ENCODE data around the gene PNPO. TPM values are rescaled to one million over a fixed set of nuclear protein-coding genes. Genes with fewer than 3 reads are reported as not detected.
A peak's percentile ranks its signal among the peaks of the same experiment; 100 is the strongest.

The PNPO gene
- total and polyA plus RNA-seq, 2 of the 13 experiments (the other 11 are each of a cell fraction or from before 2014, with no cell fraction given) = 47.9 to 63.3 TPM

GRCh38 chr17:47970725-47971499 is 29.5 kb downstream of the PNPO start, which contains the start of gene CDK5RAP3 (continued):
- TF ChIP-seq FOXP4 (CRISPR knock-in tag; IDR thresholded peaks at IDR 0.05) (no peak; the same call in 1 of the 2 replicates), CERS6 (CRISPR knock-in tag; IDR thresholded peaks at IDR 0.05) (no peak), MED8 (CRISPR knock-in tag; IDR thresholded peaks at IDR 0.05; ENCODE audit: insufficient replicate concordance) (no peak), ZNF724P (CRISPR knock-in tag; IDR thresholded peaks at IDR 0.05; ENCODE audit: borderline replicate concordance) (peak; percentile 99), NAIF1 (CRISPR knock-in tag; IDR thresholded peaks at IDR 0.05; ENCODE audit: borderline replicate concordance) (peak; percentile 73; the same call in 1 of the 2 replicates), AKAP8 (CRISPR knock-in tag; IDR thresholded peaks at IDR 0.05) (peak; percentile 93), ZNF891 (CRISPR knock-in tag; IDR thresholded peaks at IDR 0.05) (peak; percentile 95), NFATC3 (CRISPR knock-in tag; IDR thresholded peaks at IDR 0.05) (peak; percentile 64; the same call in 1 of the 2 replicates), TMF1 (CRISPR knock-in tag; IDR thresholded peaks at IDR 0.05; ENCODE audit: low read depth) (peak; percentile 99), SNAPC5 (CRISPR knock-in tag; IDR thresholded peaks at IDR 0.05; ENCODE audit: borderline replicate concordance) (peak; percentile 89), HOXA3 (CRISPR knock-in tag; IDR thresholded peaks at IDR 0.05) (peak; percentile 64; the same call in 1 of the 2 replicates), TCF7 (IDR thresholded peaks at IDR 0.05; ENCODE audit: low read depth) (no peak), DPF2 (CRISPR knock-in tag; IDR thresholded peaks at IDR 0.05; ENCODE audit: borderline replicate concordance, low read depth) (no peak; the same call in 1 of the 2 replicates), ZSCAN31 (CRISPR knock-in tag; IDR thresholded peaks at IDR 0.05; ENCODE audit: low read depth) (peak; percentile 98), XRCC5 (optimal IDR thresholded peaks at IDR 0.05; ENCODE audit: low read length) (peak; percentile 99), TP53 (CRISPR knock-in tag; conservative IDR thresholded peaks at IDR 0.05) (0 out of 2 replicates have a peak, but pooled peaks have one; percentile 25), ARHGAP35 (CRISPR knock-in tag; IDR thresholded peaks at IDR 0.05; ENCODE audit: borderline replicate concordance) (peak; percentile 96), CREM (IDR thresholded peaks at IDR 0.05) (peak; percentile 74), CREM (CRISPR knock-in tag; IDR thresholded peaks at IDR 0.05) (no peak), HNRNPUL1 (IDR thresholded peaks at IDR 0.05; ENCODE audit: low read depth, low read length) (0 out of 2 replicates have a peak, but pooled peaks have one; percentile 40), NFIC (IDR thresholded peaks at IDR 0.05; ENCODE audit: low read length) (no peak), ZNF598 (CRISPR knock-in tag; IDR thresholded peaks at IDR 0.05; ENCODE audit: borderline replicate concordance) (peak; percentile 81; the same call in 1 of the 2 replicates), ZNF343 (CRISPR knock-in tag; IDR thresholded peaks at IDR 0.05) (peak; percentile 36; the same call in 1 of the 2 replicates), ZNF263 (CRISPR knock-in tag; IDR thresholded peaks at IDR 0.05) (peak; percentile 75)
- TF ChIP-seq, protein P1, sequence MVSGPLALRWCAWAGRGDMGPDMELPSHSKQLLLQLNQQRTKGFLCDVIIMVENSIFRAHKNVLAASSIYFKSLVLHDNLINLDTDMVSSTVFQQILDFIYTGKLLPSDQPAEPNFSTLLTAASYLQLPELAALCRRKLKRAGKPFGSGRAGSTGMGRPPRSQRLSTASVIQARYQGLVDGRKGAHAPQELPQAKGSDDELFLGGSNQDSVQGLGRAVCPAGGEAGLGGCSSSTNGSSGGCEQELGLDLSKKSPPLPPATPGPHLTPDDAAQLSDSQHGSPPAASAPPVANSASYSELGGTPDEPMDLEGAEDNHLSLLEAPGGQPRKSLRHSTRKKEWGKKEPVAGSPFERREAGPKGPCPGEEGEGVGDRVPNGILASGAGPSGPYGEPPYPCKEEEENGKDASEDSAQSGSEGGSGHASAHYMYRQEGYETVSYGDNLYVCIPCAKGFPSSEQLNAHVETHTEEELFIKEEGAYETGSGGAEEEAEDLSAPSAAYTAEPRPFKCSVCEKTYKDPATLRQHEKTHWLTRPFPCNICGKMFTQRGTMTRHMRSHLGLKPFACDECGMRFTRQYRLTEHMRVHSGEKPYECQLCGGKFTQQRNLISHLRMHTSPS (CRISPR knock-in tag; IDR thresholded peaks at IDR 0.05; ENCODE audit: low read depth) = peak; percentile 85
